HG03354 (cell line): Measurements from ENCODE around the gene BRMS1L.

ENCODE experiments used
- ATAC-seq: cut with Tn5 transposase; IDR thresholded peaks from one replicate; pipeline ENCODE4 v1.9.1; 2021; ENCODE audit warnings: mild to moderate bottlenecking; ENCODE audit not compliant: unreplicated experiment, poor library complexity, severe bottlenecking

BRMS1L gene

GRCh38 chr14:35910191-35910590, 84.1 kb downstream of the BRMS1L start:
- no peak for ATAC-seq

DNA sequence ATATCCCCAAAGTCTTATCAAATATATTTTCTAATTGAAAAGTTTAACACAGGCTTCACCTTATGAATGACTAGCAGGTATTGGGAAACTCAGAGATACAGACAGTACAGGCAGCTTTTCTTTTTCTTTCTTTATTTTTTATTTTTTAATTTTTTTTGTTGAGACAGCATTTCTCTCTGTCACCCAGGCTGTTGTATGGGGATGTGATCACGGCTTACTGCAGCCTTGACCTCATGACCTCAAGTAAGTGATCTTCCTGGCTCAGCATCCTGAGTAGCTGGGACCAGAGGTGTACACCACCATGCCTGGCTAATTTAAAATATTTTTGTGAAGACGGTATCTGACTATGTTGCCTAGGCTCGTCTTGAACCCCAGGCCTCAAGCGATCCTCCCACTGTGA, 85.0 kb downstream of the BRMS1L start:
- ATAC-seq = no peak

GRCh38 chr14:35915185-35915584, 89.0 kb downstream of the BRMS1L start:
- no peak for ATAC-seq

DNA sequence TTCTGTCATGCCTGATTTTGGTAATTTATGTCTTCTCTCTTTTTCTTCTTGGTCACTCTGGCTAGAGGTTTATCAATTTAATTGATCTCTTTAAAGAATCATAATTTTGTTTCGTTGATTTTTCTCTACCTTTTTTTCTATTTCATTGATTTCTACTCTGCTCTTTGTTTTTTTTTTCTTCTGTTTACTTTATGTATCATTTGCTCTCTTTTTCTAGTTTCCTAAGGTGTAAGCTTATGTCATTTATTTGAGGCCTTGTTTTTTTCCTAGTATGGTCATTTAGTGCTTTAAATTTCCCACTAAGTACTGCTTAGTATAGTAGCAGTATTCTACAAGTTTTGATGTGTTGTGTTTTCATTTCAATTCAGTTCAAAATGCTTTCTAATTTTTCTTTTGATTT, 89.6 kb downstream of the BRMS1L start:
- no peak for ATAC-seq
